ENCODE results near the gene CTPS1.

Gene CTPS1

GRCh38 chr1:41030872-41031616 lies 51.5 kb downstream of the CTPS1 start:
- no peaks in the 10 kb centered on the region for H3K9me3 ChIP-seq (ENCODE audit: control insufficient read depth, low read depth, low read length)
- no peak overlapping the region for H3K27ac ChIP-seq (ENCODE audit: low read length)
- H3K27me3 ChIP-seq (ENCODE audit: control insufficient read depth, insufficient read depth, low read length): no peaks in the 10 kb centered on the region
- no peak overlapping the region for H3K9ac ChIP-seq (ENCODE audit: low read length)
- peaks cover 25% of the 10 kb centered on the region for H3K36me3 ChIP-seq (ENCODE audit: control insufficient read depth, low read depth, low read length)
- no peak overlapping the region for H3K4me3 ChIP-seq (ENCODE audit: low read length)
- H3K4me1 ChIP-seq (ENCODE audit: control insufficient read depth, low read depth, low read length): no peaks in the 10 kb centered on the region

GRCh38 chr1:41032147-41032546 lies 52.7 kb downstream of the CTPS1 start:
- Histone ChIP-seq H3K27me3 (ENCODE audit: control insufficient read depth, insufficient read depth, low read length) (no peaks in the 10 kb centered on the region), H3K4me1 (ENCODE audit: control insufficient read depth, low read depth, low read length) (no peaks in the 10 kb centered on the region), H3K27ac (ENCODE audit: low read length) (no peak overlapping the region), H3K9me3 (ENCODE audit: control insufficient read depth, low read depth, low read length) (no peaks in the 10 kb centered on the region), H3K36me3 (ENCODE audit: control insufficient read depth, low read depth, low read length) (peaks cover 29% of the 10 kb centered on the region), H3K9ac (ENCODE audit: low read length) (no peak overlapping the region), H3K4me3 (ENCODE audit: low read length) (no peak overlapping the region)

GRCh38 chr1:41033272-41033671 lies 53.8 kb downstream of the CTPS1 start:
- H3K9ac ChIP-seq (ENCODE audit: low read length): no peak overlapping the region
- peaks cover 28% of the 10 kb centered on the region for H3K36me3 ChIP-seq (ENCODE audit: control insufficient read depth, low read depth, low read length)
- no peak overlapping the region for H3K27ac ChIP-seq (ENCODE audit: low read length)
- no peak overlapping the region for H3K4me3 ChIP-seq (ENCODE audit: low read length)
- H3K9me3 ChIP-seq (ENCODE audit: control insufficient read depth, low read depth, low read length): no peaks in the 10 kb centered on the region
- no peaks in the 10 kb centered on the region for H3K4me1 ChIP-seq (ENCODE audit: control insufficient read depth, low read depth, low read length)
- H3K27me3 ChIP-seq (ENCODE audit: control insufficient read depth, insufficient read depth, low read length): no peaks in the 10 kb centered on the region

GRCh38 chr1:41037116-41037903 lies 57.8 kb downstream of the CTPS1 start:
- Histone ChIP-seq H3K36me3 (ENCODE audit: control insufficient read depth, low read depth, low read length) (peaks cover 23% of the 10 kb centered on the region), H3K27me3 (ENCODE audit: control insufficient read depth, insufficient read depth, low read length) (no peaks in the 10 kb centered on the region), H3K9ac (ENCODE audit: low read length) (no peak overlapping the region), H3K4me3 (ENCODE audit: low read length) (no peak overlapping the region), H3K9me3 (ENCODE audit: control insufficient read depth, low read depth, low read length) (no peaks in the 10 kb centered on the region), H3K4me1 (ENCODE audit: control insufficient read depth, low read depth, low read length) (no peaks in the 10 kb centered on the region), H3K27ac (ENCODE audit: low read length) (no peak overlapping the region)

- Histone ChIP-seq H3K9me3 (ENCODE audit: control insufficient read depth, low read depth, low read length) (no peaks in the 10 kb centered on the region), H3K4me1 (ENCODE audit: control insufficient read depth, low read depth, low read length) (no peaks in the 10 kb centered on the region), H3K9ac (ENCODE audit: low read length) (no peak overlapping the region), H3K27me3 (ENCODE audit: control insufficient read depth, insufficient read depth, low read length) (no peaks in the 10 kb centered on the region), H3K4me3 (ENCODE audit: low read length) (no peak overlapping the region), H3K36me3 (ENCODE audit: control insufficient read depth, low read depth, low read length) (peaks cover 23% of the 10 kb centered on the region), H3K27ac (ENCODE audit: low read length) (no peak overlapping the region)
These were observed 58.6 kb downstream of the CTPS1 start for GRCh38 chr1:41038110-41038509.

GRCh38 chr1:41041614-41042270 lies 62.2 kb downstream of the CTPS1 start:
- Histone ChIP-seq H3K27me3 (ENCODE audit: control insufficient read depth, insufficient read depth, low read length) (no peaks in the 10 kb centered on the region), H3K9me3 (ENCODE audit: control insufficient read depth, low read depth, low read length) (no peaks in the 10 kb centered on the region), H3K9ac (ENCODE audit: low read length) (no peak overlapping the region), H3K4me1 (ENCODE audit: control insufficient read depth, low read depth, low read length) (no peaks in the 10 kb centered on the region), H3K4me3 (ENCODE audit: low read length) (no peak overlapping the region), H3K27ac (ENCODE audit: low read length) (no peak overlapping the region), H3K36me3 (ENCODE audit: control insufficient read depth, low read depth, low read length) (peaks cover 30% of the 10 kb centered on the region)

GRCh38 chr1:41044187-41044586 lies 64.7 kb downstream of the CTPS1 start:
- no peak overlapping the region for H3K4me3 ChIP-seq (ENCODE audit: low read length)
- H3K9me3 ChIP-seq (ENCODE audit: control insufficient read depth, low read depth, low read length): no peaks in the 10 kb centered on the region
- H3K9ac ChIP-seq (ENCODE audit: low read length): no peak overlapping the region
- H3K36me3 ChIP-seq (ENCODE audit: control insufficient read depth, low read depth, low read length): peaks cover 27% of the 10 kb centered on the region
- H3K4me1 ChIP-seq (ENCODE audit: control insufficient read depth, low read depth, low read length): no peaks in the 10 kb centered on the region
- no peak overlapping the region for H3K27ac ChIP-seq (ENCODE audit: low read length)
- no peaks in the 10 kb centered on the region for H3K27me3 ChIP-seq (ENCODE audit: control insufficient read depth, insufficient read depth, low read length)

GRCh38 chr1:41045740-41046139 lies 66.2 kb downstream of the CTPS1 start:
- Histone ChIP-seq H3K9me3 (ENCODE audit: control insufficient read depth, low read depth, low read length) (no peaks in the 10 kb centered on the region), H3K4me3 (ENCODE audit: low read length) (no peak overlapping the region), H3K27me3 (ENCODE audit: control insufficient read depth, insufficient read depth, low read length) (no peaks in the 10 kb centered on the region), H3K27ac (ENCODE audit: low read length) (no peak overlapping the region), H3K9ac (ENCODE audit: low read length) (no peak overlapping the region), H3K36me3 (ENCODE audit: control insufficient read depth, low read depth, low read length) (peaks cover 27% of the 10 kb centered on the region), H3K4me1 (ENCODE audit: control insufficient read depth, low read depth, low read length) (no peaks in the 10 kb centered on the region)

- Histone ChIP-seq H3K9me3 (ENCODE audit: control insufficient read depth, low read depth, low read length) (no peaks in the 10 kb centered on the region), H3K4me3 (ENCODE audit: low read length) (no peak overlapping the region), H3K27ac (ENCODE audit: low read length) (no peak overlapping the region), H3K9ac (ENCODE audit: low read length) (no peak overlapping the region), H3K27me3 (ENCODE audit: control insufficient read depth, insufficient read depth, low read length) (no peaks in the 10 kb centered on the region), H3K36me3 (ENCODE audit: control insufficient read depth, low read depth, low read length) (peaks cover 27% of the 10 kb centered on the region), H3K4me1 (ENCODE audit: control insufficient read depth, low read depth, low read length) (no peaks in the 10 kb centered on the region)
These were observed 66.9 kb downstream of the CTPS1 start for GRCh38 chr1:41046347-41046775.

GRCh38 chr1:41048540-41048939 lies 69.0 kb downstream of the CTPS1 start:
- Histone ChIP-seq H3K4me1 (ENCODE audit: control insufficient read depth, low read depth, low read length) (no peaks in the 10 kb centered on the region), H3K27ac (ENCODE audit: low read length) (no peak overlapping the region), H3K36me3 (ENCODE audit: control insufficient read depth, low read depth, low read length) (peaks cover 27% of the 10 kb centered on the region), H3K9me3 (ENCODE audit: control insufficient read depth, low read depth, low read length) (no peaks in the 10 kb centered on the region), H3K4me3 (ENCODE audit: low read length) (no peak overlapping the region), H3K9ac (ENCODE audit: low read length) (no peak overlapping the region), H3K27me3 (ENCODE audit: control insufficient read depth, insufficient read depth, low read length) (no peaks in the 10 kb centered on the region)

GRCh38 chr1:41051022-41051421 lies 71.5 kb downstream of the CTPS1 start:
- H3K4me3 ChIP-seq (ENCODE audit: low read length): no peak overlapping the region
- no peaks in the 10 kb centered on the region for H3K9me3 ChIP-seq (ENCODE audit: control insufficient read depth, low read depth, low read length)
- no peak overlapping the region for H3K9ac ChIP-seq (ENCODE audit: low read length)
- peaks cover 13% of the 10 kb centered on the region for H3K36me3 ChIP-seq (ENCODE audit: control insufficient read depth, low read depth, low read length)
- no peaks in the 10 kb centered on the region for H3K27me3 ChIP-seq (ENCODE audit: control insufficient read depth, insufficient read depth, low read length)
- no peak overlapping the region for H3K27ac ChIP-seq (ENCODE audit: low read length)
- no peaks in the 10 kb centered on the region for H3K4me1 ChIP-seq (ENCODE audit: control insufficient read depth, low read depth, low read length)
